Fibroblast of skin of left biceps (primary cell): ENCODE measurements around the gene PPP2R3A.

Experiments used
- DNase-seq, 2 experiments: peaks; one replicate each; pipeline ENCODE4 v3.0.0-alpha.2; 2013; ENCODE audit warnings: low read depth in 2 of 2

Gene PPP2R3A

GRCh38 chr3:136022529-136023263, 57.2 kb downstream of the PPP2R3A start:
- DNase-seq: no peak

- no peak for DNase-seq
These were observed 57.9 kb downstream of the PPP2R3A start for GRCh38 chr3:136023264-136023978.

GRCh38 chr3:136036306-136036705, 70.8 kb downstream of the PPP2R3A start:
- no peak for DNase-seq

GRCh38 chr3:136038668-136039067, 73.1 kb downstream of the PPP2R3A start:
- DNase-seq: no peak

- peak; percentile 20 to 21 for DNase-seq
These were observed 77.2 kb downstream of the PPP2R3A start for GRCh38 chr3:136042608-136043221.

- DNase-seq: no peak
These were observed 79.6 kb downstream of the PPP2R3A start for GRCh38 chr3:136044980-136045745.

GRCh38 chr3:136048068-136048467, 82.5 kb downstream of the PPP2R3A start:
- DNase-seq: no peak

- no peak for DNase-seq
These were observed 84.7 kb downstream of the PPP2R3A start for GRCh38 chr3:136050250-136050649.

GRCh38 chr3:136055491-136055890, 90.0 kb downstream of the PPP2R3A start:
- no peak for DNase-seq

GRCh38 chr3:136067211-136067610, 101.7 kb downstream of the PPP2R3A start:
- DNase-seq: no peak

- peak; percentile 47 to 52 for DNase-seq
These were observed 103.2 kb downstream of the PPP2R3A start for GRCh38 chr3:136068708-136069107.

- no peak for DNase-seq
These were observed 104.4 kb downstream of the PPP2R3A start for GRCh38 chr3:136069933-136070332.

GRCh38 chr3:136070334-136070733, 104.8 kb downstream of the PPP2R3A start:
- peak; percentile 52 to 54 for DNase-seq

- DNase-seq: no peak
These were observed 105.7 kb downstream of the PPP2R3A start for GRCh38 chr3:136070953-136071949.

GRCh38 chr3:136074546-136075170, 109.1 kb downstream of the PPP2R3A start:
- DNase-seq: no peak

GRCh38 chr3:136075218-136075808, 109.8 kb downstream of the PPP2R3A start:
- peak; percentile 37 to 52 for DNase-seq

- DNase-seq: no peak
These were observed 110.3 kb downstream of the PPP2R3A start for GRCh38 chr3:136075811-136076210.

- DNase-seq: no peak
These were observed 113.2 kb downstream of the PPP2R3A start for GRCh38 chr3:136078421-136079364.
